ENCODE data around the gene CD44.

- TF ChIP-seq CTCF (IDR thresholded peaks at IDR 0.05): no peak
- no peak for TF ChIP-seq POLR2AphosphoS5 (IDR thresholded peaks at IDR 0.05; ENCODE audit: low read depth, low read length)
- TF ChIP-seq RFX5 (IDR thresholded peaks at IDR 0.05; ENCODE audit: low read length): no peak
- no peak for TF ChIP-seq GATA2 (CRISPR knock-in tag; IDR thresholded peaks at IDR 0.05)
- no peak for TF ChIP-seq EZH2phosphoT487 (IDR thresholded peaks at IDR 0.05; ENCODE audit: borderline replicate concordance, low read depth)
- no peak for TF ChIP-seq MAX (IDR thresholded peaks at IDR 0.05; ENCODE audit: low read depth)
These were observed 23.3 kb upstream of the CD44 start for GRCh38 chr11:35115688-35116030.
